SW480 (cell line): Measurements from ENCODE around the gene EVA1C.

ENCODE experiments used
- DNase-seq: peaks from one replicate; pipeline ENCODE4 v3.0.0-alpha.2; 2016; ENCODE audit warnings: low spot score

EVA1C gene

GRCh38 chr21:32562426-32562825 is 149.9 kb downstream of the EVA1C start:
- no peak for DNase-seq

- DNase-seq = peak; percentile 8
Measured at GRCh38 chr21:32562915-32563314, 150.4 kb downstream of the EVA1C start.
